ENCODE data around the gene RAP1B. TPM values are rescaled to one million over a fixed set of nuclear protein-coding genes. Genes with fewer than 3 reads are reported as not detected.
"Not testable (repeated sequence)": the region's sequence is repeated elsewhere in the genome, so short reads cannot be mapped to it uniquely, and the experiment has no call there.

Gene RAP1B
- total and polyA plus RNA-seq, 4 experiments from 2014 or later, result 193 to 542 (median 314) TPM

DNA sequence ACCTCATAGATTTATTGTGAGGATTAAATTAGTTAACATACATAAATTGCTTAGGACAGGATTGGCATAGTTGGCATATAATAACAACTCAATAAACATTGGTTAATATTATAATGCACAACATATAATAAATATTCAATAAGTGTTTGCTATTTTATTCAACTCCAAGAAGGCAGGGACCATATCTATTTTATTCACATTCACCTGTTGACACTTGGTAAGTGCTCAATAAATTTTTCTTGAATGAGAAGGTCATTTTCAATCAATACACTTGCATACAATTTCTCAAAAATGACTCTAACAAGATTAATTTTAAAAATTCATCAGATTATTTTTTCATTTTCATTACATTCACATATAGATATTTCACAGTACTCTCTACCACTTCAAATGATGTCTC lies 63.7 kb downstream of the RAP1B start:
- CTCF ChIA-PET (ENCODE audit: partially characterized antibody), result interaction anchor here (1.9 kb wide), 1 partner anchor 316 kb away, joined by 5 read pairs; no protein-coding TSS in a partner anchor
- DNase-seq, result no peak
- peak overlapping the region; percentile 21 for H3K27ac ChIP-seq (ENCODE audit: low read depth, low read length)
- no peaks in the 10 kb centered on the region for H3K36me3 Mint-ChIP-seq
- peaks cover 30 to 59% (median 43%) of the 10 kb centered on the region in 4 donors for H3K4me1 Mint-ChIP-seq
- POLR2A ChIA-PET (ENCODE audit: partially characterized antibody), result interaction anchor here (0.8 to 2.8 kb wide), 8 partner anchors 14 to 315 kb away, joined by 3 to 17 read pairs (median 5); partner anchors contain the start of gene RAP1B
- H3K9me3 ChIP-seq (ENCODE audit: control insufficient read depth in 1 of 2, low read length in 2 of 2), result no peaks in the 10 kb centered on the region
- H3K27me3 Mint-ChIP-seq, result no peaks in the 10 kb centered on the region
- no peaks in the 10 kb centered on the region for H3K9me3 Mint-ChIP-seq
- H3K36me3 ChIP-seq (ENCODE audit: insufficient read depth, low read length), result no peaks in the 10 kb centered on the region
- H3K4me3 ChIP-seq (ENCODE audit: low read length in 2 of 2), result peak overlapping the region; percentile 17 to 20
- intact Hi-C loops (cut with micrococcal nuclease), result no loop called here
- peak overlapping the region in 6 of 8 donors; percentile 65 to 89 (median 74) for H3K4me3 Mint-ChIP-seq
- peaks cover 55% of the 10 kb centered on the region for H3K4me1 ChIP-seq (ENCODE audit: insufficient read depth, low read length)
- peak overlapping the region in 6 of 7 donors; percentile 18 to 86 (median 71) for H3K27ac Mint-ChIP-seq
- H3K27me3 ChIP-seq (ENCODE audit: insufficient read depth, low read length), result no peaks in the 10 kb centered on the region

DNA sequence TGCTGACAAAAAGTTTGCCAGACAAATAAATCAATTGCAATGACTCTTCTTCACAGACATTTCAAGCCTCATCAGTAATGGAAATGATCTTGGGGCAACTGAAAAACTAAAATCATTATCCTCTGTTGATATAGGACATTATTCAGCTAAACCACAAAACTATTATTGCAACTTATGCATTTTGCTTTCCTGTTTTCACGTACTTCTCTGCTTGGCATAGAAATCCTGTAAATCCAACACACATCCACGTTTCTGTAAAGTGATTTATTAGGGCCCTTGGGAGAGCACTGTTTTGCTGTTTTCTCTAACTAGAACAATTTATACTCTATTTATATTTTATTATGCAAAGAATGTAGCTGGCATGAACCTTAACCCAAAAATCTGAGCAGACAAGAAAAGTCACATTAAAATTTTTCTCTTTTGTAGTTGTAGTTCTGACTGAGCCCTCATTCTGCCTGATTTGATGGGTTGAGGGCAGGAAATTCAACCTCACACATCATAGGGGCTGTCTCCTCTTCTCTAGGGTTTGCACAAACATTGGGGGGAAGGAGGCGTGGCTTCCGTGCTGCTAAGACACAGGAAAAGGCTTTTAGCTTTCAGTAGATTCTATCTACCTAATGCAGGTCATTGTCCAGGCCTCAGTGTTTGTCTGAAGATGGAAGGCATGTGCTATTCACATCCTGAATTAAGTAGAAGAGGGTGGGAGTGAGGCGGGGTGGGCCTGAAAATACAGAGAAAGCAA lies 64.6 kb downstream of the RAP1B start:
- Histone ChIP-seq H3K27me3 (ENCODE audit: insufficient read depth, low read length) (no peaks in the 10 kb centered on the region), H3K36me3 (ENCODE audit: insufficient read depth, low read length) (no peaks in the 10 kb centered on the region), H3K27ac (ENCODE audit: low read depth, low read length) (peak overlapping the region; percentile 24), H3K9me3 (ENCODE audit: control insufficient read depth in 1 of 2, low read length in 2 of 2) (no peaks in the 10 kb centered on the region), H3K4me1 (ENCODE audit: insufficient read depth, low read length) (peaks cover 55% of the 10 kb centered on the region), H3K4me3 (ENCODE audit: low read length in 2 of 2) (no peak overlapping the region)
- H3K9me3 Mint-ChIP-seq, result no peaks in the 10 kb centered on the region
- intact Hi-C loops (cut with micrococcal nuclease), result loop anchor here (1.0 kb wide), 2 partner anchors 11 to 65 kb away; partner anchors contain the start of genes NUP107 and RAP1B
- H3K27me3 Mint-ChIP-seq, result no peaks in the 10 kb centered on the region
- H3K27ac Mint-ChIP-seq, result peak overlapping the region; percentile 80 to 94 (median 92)
- no peaks in the 10 kb centered on the region for H3K36me3 Mint-ChIP-seq
- ChIA-PET POLR2A (ENCODE audit: partially characterized antibody) (interaction anchor here (0.8 to 2.8 kb wide), 12 partner anchors 10 to 343 kb away, joined by 3 to 17 read pairs (median 4); partner anchors contain the start of genes MDM1, NUP107 and RAP1B), CTCF (ENCODE audit: partially characterized antibody) (interaction anchor here (1.2 to 1.9 kb wide), 2 partner anchors 17 to 317 kb away, joined by 3 to 5 read pairs; no protein-coding TSS in a partner anchor)
- H3K4me3 Mint-ChIP-seq, result peak overlapping the region; percentile 60 to 89 (median 73)
- peaks cover 32 to 59% (median 45%) of the 10 kb centered on the region in 4 donors for H3K4me1 Mint-ChIP-seq
- DNase-seq, result peak; percentile 66 to 76 (median 75)

DNA sequence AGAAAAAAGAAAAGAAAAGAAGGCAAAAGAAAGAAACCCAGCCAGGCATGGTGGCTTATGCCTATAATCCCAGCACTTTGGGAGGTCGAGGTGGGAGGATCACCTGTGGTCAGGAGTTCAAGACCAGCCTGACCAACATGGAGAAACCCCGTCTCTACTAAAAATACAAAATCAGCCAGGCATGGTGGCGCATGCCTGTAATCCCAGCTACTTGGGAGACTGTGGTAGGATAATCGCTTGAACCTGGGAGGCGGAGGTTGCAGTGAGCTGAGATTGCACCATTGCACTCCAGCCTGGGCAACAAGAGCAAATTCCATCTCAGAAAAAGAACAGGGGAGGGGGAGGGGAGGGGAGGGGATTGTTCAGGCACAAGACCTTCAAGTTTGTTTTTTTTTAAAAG lies 66.2 kb downstream of the RAP1B start:
- DNase-seq; H3K36me3 Mint-ChIP-seq; H3K27me3 Mint-ChIP-seq; intact Hi-C loops (cut with micrococcal nuclease); H3K9me3 Mint-ChIP-seq; H3K27me3 ChIP-seq (ENCODE audit: insufficient read depth, low read length); H3K9me3 ChIP-seq (ENCODE audit: control insufficient read depth in 1 of 2, low read length in 2 of 2); H3K4me3 ChIP-seq (ENCODE audit: low read length in 2 of 2); H3K27ac ChIP-seq (ENCODE audit: low read depth, low read length); H3K4me3 Mint-ChIP-seq; H3K36me3 ChIP-seq (ENCODE audit: insufficient read depth, low read length): not testable (repeated sequence)
- CTCF ChIA-PET (ENCODE audit: partially characterized antibody), result interaction anchor here (0.7 kb wide), 1 partner anchor 654 kb away, joined by 3 read pairs; no protein-coding TSS in a partner anchor
- peaks cover 49% of the 10 kb centered on the region for H3K4me1 ChIP-seq (ENCODE audit: insufficient read depth, low read length)
- H3K4me1 Mint-ChIP-seq, result peaks cover 25 to 48% (median 37%) of the 10 kb centered on the region in 4 donors
- H3K27ac Mint-ChIP-seq, result peak overlapping the region in 3 of 7 donors; percentile 49 to 76 (median 73)
- POLR2A ChIA-PET (ENCODE audit: partially characterized antibody), result interaction anchor here (1.1 to 1.2 kb wide), 2 partner anchors 9 to 66 kb away, joined by 3 read pairs; partner anchors contain the start of gene RAP1B

DNA sequence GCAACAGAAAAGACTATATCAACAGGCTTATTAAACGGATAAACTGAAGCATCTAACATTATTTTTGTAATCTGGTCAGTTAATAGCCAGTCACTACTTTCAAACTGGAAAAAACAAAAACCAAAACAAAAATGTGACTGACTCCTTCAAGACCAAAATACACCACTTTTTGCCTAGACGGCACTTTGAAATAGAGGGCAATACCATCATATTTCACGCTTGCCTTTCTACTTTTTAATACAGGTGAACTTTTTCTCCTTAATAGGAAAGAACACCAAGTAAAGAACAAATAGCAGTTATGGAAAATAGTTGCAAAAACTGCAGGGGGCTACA lies 75.5 kb downstream of the RAP1B start:
- H3K9me3 ChIP-seq (ENCODE audit: control insufficient read depth in 1 of 2, low read length in 2 of 2), result no peaks in the 10 kb centered on the region
- H3K4me3 Mint-ChIP-seq, result peak overlapping the region; percentile 98 to 99 (median 98)
- no peaks in the 10 kb centered on the region for H3K9me3 Mint-ChIP-seq
- peaks cover 3 to 32% of the 10 kb centered on the region in 2 donors for H3K36me3 Mint-ChIP-seq
- no peak for DNase-seq
- peak overlapping the region; percentile 85 for H3K27ac ChIP-seq (ENCODE audit: low read depth, low read length)
- H3K4me1 Mint-ChIP-seq, result peaks cover 14 to 44% (median 29%) of the 10 kb centered on the region in 4 donors
- peak overlapping the region; percentile 90 to 98 for H3K4me3 ChIP-seq (ENCODE audit: low read length in 2 of 2)
- POLR2A ChIA-PET (ENCODE audit: partially characterized antibody), result interaction anchor here (0.6 to 2.5 kb wide), 11 partner anchors 11 to 333 kb away, joined by 3 to 25 read pairs (median 4); partner anchors contain the start of genes MDM2, RAP1B and SLC35E3
- peak overlapping the region; percentile 91 to 100 (median 99) for H3K27ac Mint-ChIP-seq
- no peaks in the 10 kb centered on the region for H3K27me3 Mint-ChIP-seq
- peaks cover 30% of the 10 kb centered on the region for H3K4me1 ChIP-seq (ENCODE audit: insufficient read depth, low read length)
- peaks cover 7% of the 10 kb centered on the region for H3K36me3 ChIP-seq (ENCODE audit: insufficient read depth, low read length)
- no peaks in the 10 kb centered on the region for H3K27me3 ChIP-seq (ENCODE audit: insufficient read depth, low read length)
- intact Hi-C loops (cut with micrococcal nuclease), result loop anchor here (1.0 to 5.0 kb wide), 8 partner anchors 11 to 354 kb away; partner anchors contain the start of genes MDM1, RAP1B and SLC35E3
- CTCF ChIA-PET (ENCODE audit: partially characterized antibody), result interaction anchor here (1.0 kb wide), 1 partner anchor 330 kb away, joined by 3 read pairs; no protein-coding TSS in a partner anchor

DNA sequence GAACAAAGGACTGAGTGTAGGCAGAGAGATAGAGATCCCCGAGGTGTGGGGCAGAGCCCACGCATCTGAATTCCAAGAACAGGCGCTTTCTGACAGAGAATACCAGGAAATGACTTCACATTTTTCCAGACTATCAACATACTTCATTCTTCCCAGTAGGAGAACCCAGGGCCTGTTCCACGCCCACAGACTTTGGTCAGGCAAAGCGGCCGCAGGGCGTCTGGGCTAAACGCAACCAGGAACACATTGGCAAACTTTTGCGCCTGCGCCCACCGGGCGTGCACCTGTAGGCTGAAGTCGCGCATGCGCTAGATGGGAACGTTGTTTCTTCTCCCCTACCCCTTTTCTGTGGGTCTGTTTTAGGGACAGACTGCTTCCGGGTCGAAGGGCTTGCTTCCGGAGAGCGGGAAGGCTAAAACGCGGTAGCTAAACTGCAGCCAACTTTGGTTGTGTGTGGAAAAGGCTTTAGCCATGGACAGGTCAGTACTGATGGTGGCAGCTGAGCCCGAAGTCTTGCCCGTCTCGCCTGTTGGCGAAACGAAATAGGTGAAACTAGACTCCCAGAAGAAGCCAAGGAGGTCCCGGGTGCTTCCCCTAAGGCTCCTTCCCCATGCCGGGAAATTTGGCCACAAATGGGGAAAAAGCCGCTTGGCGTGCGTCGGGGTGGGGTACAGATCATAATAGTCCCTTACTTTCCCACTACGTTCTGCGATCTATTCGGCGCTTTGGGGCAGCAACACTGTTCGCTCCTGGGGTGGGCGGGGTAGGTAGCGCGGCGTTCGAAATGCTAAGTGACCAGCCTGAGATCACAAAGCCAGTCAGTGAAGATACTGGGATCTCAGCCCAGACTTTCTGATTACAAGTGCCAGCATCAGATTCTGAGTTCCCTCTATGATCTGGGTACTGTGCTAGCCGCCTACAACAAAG lies 76.2 kb downstream of the RAP1B start, which contains the start of gene NUP107:
NUP107 (plus strand) TSS at position 384 of the 927 bp plus-strand sequence; CDS start at position 472, 88 bp downstream.
- Histone ChIP-seq H3K4me3 (ENCODE audit: low read length in 2 of 2) (peak within 1 kb of the TSS; percentile 90 to 98), H3K36me3 (ENCODE audit: insufficient read depth, low read length) (peaks cover 12% of the 10 kb centered on the region), H3K9me3 (ENCODE audit: control insufficient read depth in 1 of 2, low read length in 2 of 2) (no peaks in the 10 kb centered on the region), H3K27me3 (ENCODE audit: insufficient read depth, low read length) (no peaks in the 10 kb centered on the region), H3K4me1 (ENCODE audit: insufficient read depth, low read length) (peaks cover 30% of the 10 kb centered on the region), H3K27ac (ENCODE audit: low read depth, low read length) (peak within 1 kb of the TSS; percentile 85)
- no peaks in the 10 kb centered on the region for H3K27me3 Mint-ChIP-seq
- peak; percentile 95 to 98 (median 95) for DNase-seq
- intact Hi-C loops (cut with micrococcal nuclease), result loop anchor here (1.0 to 5.0 kb wide), 9 partner anchors 12 to 355 kb away; partner anchors contain the start of genes MDM1, RAP1B and SLC35E3
- POLR2A ChIA-PET (ENCODE audit: partially characterized antibody), result interaction anchor here (0.6 to 2.5 kb wide), 15 partner anchors 11 to 1418 kb away, joined by 3 to 25 read pairs (median 3); partner anchors contain the start of genes CAND1, MDM2, RAP1B and SLC35E3
- peak within 1 kb of the TSS; percentile 91 to 100 (median 99) for H3K27ac Mint-ChIP-seq
- peaks cover 4 to 35% of the 10 kb centered on the region in 2 donors for H3K36me3 Mint-ChIP-seq
- H3K9me3 Mint-ChIP-seq, result no peaks in the 10 kb centered on the region
- CTCF ChIA-PET (ENCODE audit: partially characterized antibody), result interaction anchor here (1.0 to 2.1 kb wide), 4 partner anchors 42 to 330 kb away, joined by 3 to 6 read pairs (median 3); no protein-coding TSS in a partner anchor
- peaks cover 14 to 44% (median 29%) of the 10 kb centered on the region in 4 donors for H3K4me1 Mint-ChIP-seq
- peak within 1 kb of the TSS; percentile 98 to 99 (median 98) for H3K4me3 Mint-ChIP-seq

DNA sequence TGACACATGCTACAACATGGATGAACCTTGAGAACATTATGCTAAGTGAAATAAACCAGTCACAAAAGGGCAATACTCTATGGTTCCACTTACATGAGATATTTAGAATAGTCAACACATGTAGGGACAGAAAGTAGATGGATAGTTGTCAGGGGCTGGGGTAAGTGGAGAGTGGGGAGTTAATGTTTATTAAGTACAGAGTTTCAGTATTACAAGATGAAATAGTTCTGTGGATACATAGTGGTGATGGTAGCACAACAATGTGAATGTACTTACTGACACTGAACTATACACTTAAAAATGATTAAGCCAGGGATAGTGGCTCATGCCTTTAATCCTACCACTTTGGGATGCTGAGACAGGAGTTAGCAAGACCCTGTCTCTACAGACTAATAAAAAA lies 84.8 kb downstream of the RAP1B start:
- CTCF ChIA-PET (ENCODE audit: partially characterized antibody), result no interaction called here
- peaks cover 48% of the 10 kb centered on the region for H3K36me3 ChIP-seq (ENCODE audit: insufficient read depth, low read length)
- Mint-ChIP-seq H3K27ac (peak overlapping the region in 2 of 7 donors; percentile 11 to 20), H3K27me3 (no peaks in the 10 kb centered on the region), H3K36me3 (peaks cover 44 to 59% of the 10 kb centered on the region in 2 donors), H3K4me3 (no peak overlapping the region), H3K4me1 (no peaks in the 10 kb centered on the region), H3K9me3 (peaks cover 0 to 2% (median 0%) of the 10 kb centered on the region in 8 donors)
- no peak for DNase-seq
- H3K27ac ChIP-seq (ENCODE audit: low read depth, low read length), result no peak overlapping the region
- H3K4me3 ChIP-seq (ENCODE audit: low read length in 2 of 2), result no peak overlapping the region
- H3K4me1 ChIP-seq (ENCODE audit: insufficient read depth, low read length), result no peaks in the 10 kb centered on the region
- no peaks in the 10 kb centered on the region for H3K9me3 ChIP-seq (ENCODE audit: control insufficient read depth in 1 of 2, low read length in 2 of 2)
- POLR2A ChIA-PET (ENCODE audit: partially characterized antibody), result no interaction called here
- no peaks in the 10 kb centered on the region for H3K27me3 ChIP-seq (ENCODE audit: insufficient read depth, low read length)
- intact Hi-C loops (cut with micrococcal nuclease), result no loop called here
